ENCODE results near the gene COL11A2. TPM values are rescaled to one million over a fixed set of nuclear protein-coding genes. Genes with fewer than 3 reads are reported as not detected.

Gene COL11A2
- total RNA-seq, 1 donor from 2014 or later = 0.47 TPM

- intact Hi-C loops (cut with micrococcal nuclease) = loop anchor here (1.0 to 2.0 kb wide), 2 partner anchors 14 to 15 kb away; partner anchors contain the start of gene RING1
- Mint-ChIP-seq H3K27ac (no peak overlapping the region), H3K4me1 (peaks cover 38% of the 10 kb centered on the region), H3K36me3 (ENCODE audit: low read depth) (peaks cover 41% of the 10 kb centered on the region), H3K4me3 (peak overlapping the region; percentile 60), H3K9me3 (no peaks in the 10 kb centered on the region), H3K27me3 (peaks cover 18% of the 10 kb centered on the region)
- DNase-seq = no peak
- POLR2A ChIA-PET = interaction anchor here (0.8 kb wide), 2 partner anchors 10 to 15 kb away, joined by 3 read pairs; partner anchors contain the start of gene RING1
- no peak for TF ChIP-seq CTCF (IDR thresholded peaks at IDR 0.05)
- ATAC-seq (ENCODE audit: low read depth) = no peak
- CTCF ChIA-PET = no interaction called here
Measured at GRCh38 chr6:33193619-33194018, 1.4 kb upstream of the COL11A2 start.

GRCh38 chr6:33192671-33193602, 670 bp upstream of the COL11A2 start:
- DNase-seq (peak; percentile 42), ATAC-seq (ENCODE audit: low read depth) (peak; percentile 48)
- Mint-ChIP-seq H3K36me3 (ENCODE audit: low read depth) (peaks cover 38% of the 10 kb centered on the region), H3K27me3 (peaks cover 23% of the 10 kb centered on the region), H3K4me1 (peaks cover 31% of the 10 kb centered on the region), H3K4me3 (peak overlapping the region; percentile 82), H3K27ac (no peak overlapping the region), H3K9me3 (no peaks in the 10 kb centered on the region)
- ChIA-PET POLR2A (interaction anchor here (0.8 kb wide), 2 partner anchors 9 to 15 kb away, joined by 3 read pairs; partner anchors contain the start of gene RING1), CTCF (no interaction called here)
- intact Hi-C loops (cut with micrococcal nuclease) = loop anchor here (1.0 to 2.0 kb wide), 2 partner anchors 14 to 16 kb away; partner anchors contain the start of gene RING1
- no peak for TF ChIP-seq CTCF (IDR thresholded peaks at IDR 0.05)

GRCh38 chr6:33191383-33192104, 723 bp downstream of the COL11A2 start:
- CTCF ChIA-PET = interaction anchor here (0.6 kb wide), 1 partner anchor 311 kb away, joined by 3 read pairs; no protein-coding TSS in a partner anchor

GRCh38 chr6:33190504-33191107, 1.7 kb downstream of the COL11A2 start:
- Mint-ChIP-seq H3K4me1 (peaks cover 25% of the 10 kb centered on the region), H3K27me3 (peaks cover 38% of the 10 kb centered on the region), H3K9me3 (no peaks in the 10 kb centered on the region), H3K36me3 (ENCODE audit: low read depth) (peaks cover 17% of the 10 kb centered on the region), H3K27ac (peak overlapping the region; percentile 11), H3K4me3 (no peak overlapping the region)
- intact Hi-C loops (cut with micrococcal nuclease) = no loop called here
- ATAC-seq (ENCODE audit: low read depth) (no peak), DNase-seq (no peak)
- no peak for TF ChIP-seq CTCF (IDR thresholded peaks at IDR 0.05)
- ChIA-PET POLR2A (interaction anchor here (0.7 to 1.6 kb wide), 2 partner anchors 9 to 18 kb away, joined by 3 to 7 read pairs; partner anchors contain the start of gene RING1), CTCF (no interaction called here)

More at GRCh38 chr6:33191383-33192104, 723 bp downstream of the COL11A2 start:
- Mint-ChIP-seq H3K4me1 (peaks cover 25% of the 10 kb centered on the region), H3K4me3 (no peak overlapping the region), H3K27ac (no peak overlapping the region), H3K9me3 (no peaks in the 10 kb centered on the region), H3K36me3 (ENCODE audit: low read depth) (peaks cover 26% of the 10 kb centered on the region), H3K27me3 (peaks cover 32% of the 10 kb centered on the region)
- ATAC-seq (ENCODE audit: low read depth) = no peak
- DNase-seq = no peak
- TF ChIP-seq CTCF (IDR thresholded peaks at IDR 0.05) = no peak
- intact Hi-C loops (cut with micrococcal nuclease) = loop anchor here (2.0 kb wide), 1 partner anchor 17 kb away; the partner anchor contains the start of gene RING1
- POLR2A ChIA-PET = interaction anchor here (0.5 to 1.1 kb wide), 4 partner anchors 8 to 220 kb away, joined by 3 read pairs; partner anchors contain the start of gene RXRB
